Mesothelial cell of epicardium (in vitro differentiated cells): ENCODE data around the gene KRTAP10-2. TPM values are rescaled to one million over a fixed set of nuclear protein-coding genes. Genes with fewer than 3 reads are reported as not detected.
A peak's percentile ranks its signal among the peaks of the same experiment; 100 is the strongest.

ENCODE experiments used
- DNase-seq, 2 experiments: peaks; one replicate each; pipeline ENCODE4 v3.0.0; 2021; ENCODE audit warnings: low spot score in 2 of 2; ENCODE audit not compliant: unreplicated experiment in 2 of 2
- H3K27ac Mint-ChIP-seq: 2 replicates; pipeline ENCODE4 v1.8.0; 2021; ENCODE audit warnings: mixed read lengths
- H3K27me3 Mint-ChIP-seq: 2 replicates; pipeline ENCODE4 v1.8.0; 2021; ENCODE audit warnings: low read depth, mixed read lengths
- H3K36me3 Mint-ChIP-seq: 2 replicates; pipeline ENCODE4 v1.8.0; 2021; ENCODE audit warnings: mixed read lengths
- H3K4me1 Mint-ChIP-seq: 2 replicates; pipeline ENCODE4 v1.8.0; 2021; ENCODE audit warnings: mixed read lengths
- H3K4me3 Mint-ChIP-seq: 2 replicates; pipeline ENCODE4 v1.8.0; 2021; ENCODE audit warnings: mild to moderate bottlenecking, moderate library complexity, mixed read lengths
- H3K9me3 Mint-ChIP-seq: 2 replicates; pipeline ENCODE4 v1.8.0; 2021; ENCODE audit warnings: mixed read lengths
- CTCF ChIP-seq: fragments of 200-600 bp; sonication (generic); IDR thresholded peaks from one replicate; pipeline ENCODE4 v1.5.0; 2021; ENCODE audit warnings: antibody characterized with exemption; ENCODE audit not compliant: unreplicated experiment
- total RNA-seq: library from RNA; stranded (reverse); gene quantifications from 3 replicates; pipeline ENCODE4 v1.2.1, GENCODE V29; 2021

The KRTAP10-2 gene
- total RNA-seq, 1 donor from 2014 or later = not detected

- Mint-ChIP-seq H3K9me3 (peaks cover 20% of the 10 kb centered on the region), H3K4me3 (no peak overlapping the region), H3K27ac (peak overlapping the region; percentile 35), H3K36me3 (peaks cover 9% of the 10 kb centered on the region), H3K4me1 (peaks cover 35% of the 10 kb centered on the region), H3K27me3 (no peaks in the 10 kb centered on the region)
- DNase-seq = no peak
- no peak for TF ChIP-seq CTCF
Observed at GRCh38 chr21:44547656-44548331, 3.5 kb downstream of the KRTAP10-2 start.

- no peaks in the 10 kb centered on the region for H3K27me3 Mint-ChIP-seq
- no peak for TF ChIP-seq CTCF
Observed at GRCh38 chr21:44544566-44544965, 6.7 kb downstream of the KRTAP10-2 start.

GRCh38 chr21:44542716-44543115 lies 8.6 kb downstream of the KRTAP10-2 start:
- peaks cover 9% of the 10 kb centered on the region for H3K36me3 Mint-ChIP-seq
- H3K4me1 Mint-ChIP-seq = peaks cover 1% of the 10 kb centered on the region
- H3K27me3 Mint-ChIP-seq = no peaks in the 10 kb centered on the region
- H3K9me3 Mint-ChIP-seq = peaks cover 19% of the 10 kb centered on the region
- no peak overlapping the region for H3K27ac Mint-ChIP-seq
- DNase-seq = no peak
- H3K4me3 Mint-ChIP-seq = no peak overlapping the region
- TF ChIP-seq CTCF = no peak

More at GRCh38 chr21:44544566-44544965, 6.7 kb downstream of the KRTAP10-2 start:
- Mint-ChIP-seq H3K4me1 (peaks cover 16% of the 10 kb centered on the region), H3K27ac (no peak overlapping the region), H3K4me3 (no peak overlapping the region), H3K36me3 (peaks cover 9% of the 10 kb centered on the region), H3K9me3 (peaks cover 20% of the 10 kb centered on the region)
- DNase-seq = no peak

- Mint-ChIP-seq H3K27ac (no peak overlapping the region), H3K4me1 (no peaks in the 10 kb centered on the region), H3K36me3 (peaks cover 2% of the 10 kb centered on the region), H3K4me3 (no peak overlapping the region), H3K27me3 (no peaks in the 10 kb centered on the region), H3K9me3 (peaks cover 10% of the 10 kb centered on the region)
- TF ChIP-seq CTCF = no peak
- DNase-seq = no peak
Observed at GRCh38 chr21:44540741-44541288, 10.5 kb downstream of the KRTAP10-2 start.

- Mint-ChIP-seq H3K9me3 (peaks cover 5% of the 10 kb centered on the region), H3K36me3 (no peaks in the 10 kb centered on the region), H3K4me1 (no peaks in the 10 kb centered on the region), H3K4me3 (no peak within 1 kb of the TSS), H3K27ac (no peak within 1 kb of the TSS), H3K27me3 (no peaks in the 10 kb centered on the region)
- no peak for DNase-seq
- TF ChIP-seq CTCF = no peak
Observed at GRCh38 chr21:44539991-44540666, 11.2 kb downstream of the KRTAP10-2 start, which contains the start of gene KRTAP10-1. Gene KRTAP10-1, minus strand, starts transcription at chr21:44540195. Its CDS starts 45 bp downstream, at chr21:44540150.
